H9 (cell line): ENCODE measurements around the gene PGBD5. TPM values are rescaled to one million over a fixed set of nuclear protein-coding genes. Genes with fewer than 3 reads are reported as not detected.

Experiments
- DNase-seq: peaks from one replicate; pipeline ENCODE4 v3.0.0-alpha.2; 2017
- H2AFZ ChIP-seq: one replicate; pipeline ENCODE4 v1.6.1; 2013; ENCODE audit warnings: mild to moderate bottlenecking, low read length, control low read depth, moderate library complexity
- H2AK5ac ChIP-seq: 2 replicates; pipeline ENCODE4 v1.6.1; 2013; ENCODE audit warnings: low read length, control low read depth, mixed read lengths; ENCODE audit not compliant: insufficient read length
- H2BK120ac ChIP-seq: one replicate; pipeline ENCODE4 v1.6.1; 2013; ENCODE audit warnings: low read depth, mild to moderate bottlenecking, low read length, control low read depth, inconsistent platforms; ENCODE audit not compliant: poor library complexity, severe bottlenecking
- H2BK12ac ChIP-seq: 2 replicates; pipeline ENCODE4 v1.6.1; 2013; ENCODE audit warnings: low read length, control low read depth, mixed read lengths, low read depth; ENCODE audit not compliant: insufficient read length
- H2BK15ac ChIP-seq: 2 replicates; pipeline ENCODE4 v1.6.1; 2013; ENCODE audit warnings: low read depth, low read length, control low read depth
- H2BK20ac ChIP-seq: one replicate; pipeline ENCODE4 v1.6.1; 2013; ENCODE audit warnings: low read depth, mild to moderate bottlenecking, low read length, control low read depth, inconsistent platforms; ENCODE audit not compliant: poor library complexity, severe bottlenecking
- H2BK5ac ChIP-seq: 2 replicates; pipeline ENCODE4 v1.6.1; 2013; ENCODE audit warnings: low read length, control low read depth, mixed read lengths; ENCODE audit not compliant: insufficient read length
- H3K14ac ChIP-seq: 2 replicates; pipeline ENCODE4 v1.6.1; 2013; ENCODE audit warnings: low read length, control low read depth; ENCODE audit not compliant: insufficient read depth
- H3K18ac ChIP-seq: 2 replicates; pipeline ENCODE4 v1.6.1; 2013; ENCODE audit warnings: low read depth, mild to moderate bottlenecking, mixed read lengths, low read length, control low read depth; ENCODE audit not compliant: insufficient read length
- H3K23ac ChIP-seq: 2 replicates; pipeline ENCODE4 v1.6.1; 2013; ENCODE audit warnings: low read length, control low read depth, mixed read lengths, low read depth; ENCODE audit not compliant: insufficient read length
- H3K23me2 ChIP-seq: 2 replicates; pipeline ENCODE4 v1.6.1; 2013; ENCODE audit warnings: low read depth, mild to moderate bottlenecking, mixed read lengths, low read length, control low read depth; ENCODE audit not compliant: insufficient read length, poor library complexity, severe bottlenecking
- H3K27ac ChIP-seq: 2 replicates; pipeline ENCODE4 v1.5.1; 2013; ENCODE audit warnings: low read length, control low read depth, mixed read lengths, low read depth; ENCODE audit not compliant: insufficient read length
- H3K27me3 ChIP-seq: 2 replicates; pipeline ENCODE4 v1.6.1; 2013; ENCODE audit warnings: low read length, control low read depth, inconsistent platforms; ENCODE audit not compliant: insufficient read depth
- H3K4ac ChIP-seq: 2 replicates; pipeline ENCODE4 v1.6.1; 2013; ENCODE audit warnings: low read depth, mild to moderate bottlenecking, control low read depth, inconsistent platforms, low read length, moderate library complexity
- H3K4me1 ChIP-seq: 2 replicates; pipeline ENCODE4 v1.6.1; 2013; ENCODE audit warnings: low read length, control low read depth, inconsistent platforms; ENCODE audit not compliant: insufficient read depth
- H3K4me2 ChIP-seq: 2 replicates; pipeline ENCODE4 v1.6.1; 2013; ENCODE audit warnings: low read length, control low read depth, mixed read lengths; ENCODE audit not compliant: insufficient read length, insufficient read depth
- H3K56ac ChIP-seq: 2 replicates; pipeline ENCODE4 v1.6.1; 2013; ENCODE audit warnings: low read depth, mild to moderate bottlenecking, mixed read lengths, low read length, control low read depth; ENCODE audit not compliant: insufficient read length
- H3K79me1 ChIP-seq: 2 replicates; pipeline ENCODE4 v1.6.1; 2013; ENCODE audit warnings: low read depth, mild to moderate bottlenecking, moderate library complexity, low read length, control low read depth, inconsistent platforms; ENCODE audit not compliant: insufficient read depth, poor library complexity, severe bottlenecking
- H3K79me2 ChIP-seq: 2 replicates; pipeline ENCODE4 v1.6.1; 2013; ENCODE audit warnings: low read length, control low read depth, inconsistent platforms; ENCODE audit not compliant: insufficient read depth
- H3K9ac ChIP-seq: 2 replicates; pipeline ENCODE4 v1.6.1; 2013; ENCODE audit warnings: low read length, control low read depth, mixed read lengths; ENCODE audit not compliant: insufficient read length; ENCODE audit errors: extremely low read depth
- H3K9me3 ChIP-seq: one replicate; pipeline ENCODE4 v1.6.1; 2013; ENCODE audit warnings: low read depth, low read length, inconsistent platforms; ENCODE audit not compliant: control insufficient read depth
- H3T11ph ChIP-seq: one replicate; pipeline ENCODE4 v1.6.1; 2013; ENCODE audit warnings: mild to moderate bottlenecking, low read length, control low read depth, inconsistent platforms
- H4K20me1 ChIP-seq: one replicate; pipeline ENCODE4 v1.6.1; 2013; ENCODE audit not compliant: control insufficient read depth, insufficient read length, insufficient read depth
- H4K5ac ChIP-seq: 2 replicates; pipeline ENCODE4 v1.6.1; 2013; ENCODE audit warnings: low read depth, mild to moderate bottlenecking, mixed read lengths, low read length, control low read depth; ENCODE audit not compliant: insufficient read length
- H4K8ac ChIP-seq: replicated peaks from 2 replicates; pipeline ENCODE4 v1.6.1; 2013; ENCODE audit warnings: low read length, control low read depth, mixed read lengths, low read depth; ENCODE audit not compliant: insufficient read length
- H4K91ac ChIP-seq: 2 replicates; pipeline ENCODE4 v1.6.1; 2013; ENCODE audit warnings: low read depth, mild to moderate bottlenecking, moderate library complexity, mixed read lengths, low read length, control low read depth; ENCODE audit not compliant: insufficient read length
- H3K27ac Mint-ChIP-seq, 3 experiments: 2 replicates in 2 of 3; 3 replicates in 1 of 3; pipeline ENCODE4 v1.8.0; 2020 to 2021; ENCODE audit warnings: mixed read lengths in 3 of 3, mild to moderate bottlenecking in 1 of 3, moderate library complexity in 1 of 3
- H3K27me3 Mint-ChIP-seq: 2 replicates; pipeline ENCODE4 v1.8.0; 2021; ENCODE audit warnings: low read depth, mild to moderate bottlenecking, moderate library complexity, mixed read lengths
- H3K36me3 Mint-ChIP-seq, 3 experiments: 2 replicates in 2 of 3; 3 replicates in 1 of 3; pipeline ENCODE4 v1.8.0; 2020 to 2021; ENCODE audit warnings: low read depth in 3 of 3, mixed read lengths in 3 of 3; ENCODE audit not compliant: insufficient read depth in 1 of 3
- H3K4me1 Mint-ChIP-seq, 2 experiments: 2 replicates each; pipeline ENCODE4 v1.8.0; 2020; ENCODE audit warnings: mixed read lengths in 2 of 2
- H3K4me3 Mint-ChIP-seq, 2 experiments: 2 replicates in 1 of 2; 3 replicates in 1 of 2; pipeline ENCODE4 v1.8.0; 2020 to 2021; ENCODE audit warnings: mild to moderate bottlenecking in 2 of 2, mixed read lengths in 2 of 2, moderate library complexity in 1 of 2
- H3K9me3 Mint-ChIP-seq, 2 experiments: 2 replicates in 1 of 2; 3 replicates in 1 of 2; pipeline ENCODE4 v1.8.0; 2020; ENCODE audit warnings: mild to moderate bottlenecking in 2 of 2, mixed read lengths in 2 of 2, moderate library complexity in 1 of 2
- WGBS: extraction: QIAGEN DNeasy Blood & Tissue Kit; methylation state at CpG from one replicate; pipeline ENCODE4 v1.1.7; 2013; ENCODE audit warnings: missing lambda C conversion rate, low lambda C conversion rate, mixed read lengths; ENCODE audit not compliant: insufficient read length; ENCODE audit errors: extremely low coverage; 5-methylcytosine and 5-hydroxymethylcytosine counted together
- total RNA-seq: library from RNA; stranded (reverse); gene quantifications from 2 replicates; pipeline ENCODE4 v1.2.1, GENCODE V29; 2021
- TF ChIP-seq, protein P1 (sequence below): fragments of 200-600 bp; sonication (generic); conservative IDR thresholded peaks from 3 replicates; pipeline ENCODE4 v1.8.0; 2021; ENCODE audit warnings: antibody characterized with exemption, mild to moderate bottlenecking

The PGBD5 gene
- total RNA-seq, 1 experiment from 2014 or later = 19.1 TPM

DNA sequence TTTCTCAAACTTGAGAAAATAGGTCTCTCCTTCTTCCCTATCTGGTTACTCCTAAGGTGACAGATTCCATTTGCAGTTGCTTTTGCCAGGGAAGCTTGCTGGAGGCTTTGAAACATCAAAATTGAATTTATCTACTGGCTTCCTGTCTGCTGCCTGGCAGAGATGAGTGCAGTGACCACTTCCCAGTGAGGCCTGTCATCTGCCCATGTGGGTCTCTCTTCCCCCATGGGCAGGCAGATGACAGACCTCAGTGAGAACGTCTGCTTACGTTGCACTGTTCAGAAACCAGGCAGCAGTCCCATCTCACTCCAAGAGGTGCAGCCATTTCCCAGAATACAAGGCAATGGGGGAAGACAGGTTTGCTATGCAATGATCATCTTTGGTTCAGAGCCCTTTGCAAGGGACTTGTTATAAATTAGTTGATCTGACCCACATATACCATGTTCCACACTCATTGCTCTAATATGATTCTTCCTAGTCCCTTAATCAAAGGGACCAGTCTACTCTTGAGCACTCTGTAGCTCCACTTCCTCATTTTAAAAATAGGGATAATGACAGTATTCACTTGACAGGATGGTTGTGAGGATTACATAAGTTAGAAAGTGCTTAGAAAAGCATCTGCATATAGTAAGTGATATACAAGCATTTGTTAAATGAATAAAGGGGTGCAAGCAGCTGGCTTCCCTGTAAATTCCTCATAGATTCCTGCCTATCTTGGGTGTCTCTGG lies 10.6 kb downstream of the PGBD5 start:
- Histone ChIP-seq H2BK15ac (no peak overlapping the region), H3K27me3 (no peaks in the 10 kb centered on the region; the same call in 1 of the 2 replicates), H3K4ac (no peak overlapping the region), H3K79me2 (peaks cover 7% of the 10 kb centered on the region), H2AK5ac (no peak overlapping the region), H2BK120ac (no peak overlapping the region), H3K9ac (no peak overlapping the region), H3K14ac (no peak overlapping the region), H3K4me1 (peaks cover 3% of the 10 kb centered on the region; the same call in 1 of the 2 replicates), H4K5ac (no peak overlapping the region), H3K23ac (no peak overlapping the region), H3K56ac (no peak overlapping the region), H3T11ph (no peak overlapping the region), H2BK12ac (no peak overlapping the region), H3K4me2 (no peak overlapping the region), H4K20me1 (no peaks in the 10 kb centered on the region), H2BK20ac (no peak overlapping the region), H3K18ac (no peak overlapping the region), H4K8ac (no peak overlapping the region), H3K9me3 (no peaks in the 10 kb centered on the region), H3K27ac (no peak overlapping the region), H2AFZ (no peak overlapping the region), H4K91ac (no peak overlapping the region), H3K79me1 (peaks cover 2% of the 10 kb centered on the region), H3K23me2 (no peaks in the 10 kb centered on the region), H2BK5ac (no peak overlapping the region)
- H3K27ac Mint-ChIP-seq = no peak overlapping the region; a peak in 1 of 7 replicates
- peaks cover 8 to 13% (median 11%) of the 10 kb centered on the region in 3 experiments for H3K36me3 Mint-ChIP-seq
- DNase-seq = no peak
- H3K27me3 Mint-ChIP-seq = no peaks in the 10 kb centered on the region
- TF ChIP-seq, protein P1, sequence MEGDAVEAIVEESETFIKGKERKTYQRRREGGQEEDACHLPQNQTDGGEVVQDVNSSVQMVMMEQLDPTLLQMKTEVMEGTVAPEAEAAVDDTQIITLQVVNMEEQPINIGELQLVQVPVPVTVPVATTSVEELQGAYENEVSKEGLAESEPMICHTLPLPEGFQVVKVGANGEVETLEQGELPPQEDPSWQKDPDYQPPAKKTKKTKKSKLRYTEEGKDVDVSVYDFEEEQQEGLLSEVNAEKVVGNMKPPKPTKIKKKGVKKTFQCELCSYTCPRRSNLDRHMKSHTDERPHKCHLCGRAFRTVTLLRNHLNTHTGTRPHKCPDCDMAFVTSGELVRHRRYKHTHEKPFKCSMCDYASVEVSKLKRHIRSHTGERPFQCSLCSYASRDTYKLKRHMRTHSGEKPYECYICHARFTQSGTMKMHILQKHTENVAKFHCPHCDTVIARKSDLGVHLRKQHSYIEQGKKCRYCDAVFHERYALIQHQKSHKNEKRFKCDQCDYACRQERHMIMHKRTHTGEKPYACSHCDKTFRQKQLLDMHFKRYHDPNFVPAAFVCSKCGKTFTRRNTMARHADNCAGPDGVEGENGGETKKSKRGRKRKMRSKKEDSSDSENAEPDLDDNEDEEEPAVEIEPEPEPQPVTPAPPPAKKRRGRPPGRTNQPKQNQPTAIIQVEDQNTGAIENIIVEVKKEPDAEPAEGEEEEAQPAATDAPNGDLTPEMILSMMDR = no peak
- H3K4me1 Mint-ChIP-seq = peaks cover 17 to 18% of the 10 kb centered on the region in 2 experiments
- H3K9me3 Mint-ChIP-seq = peaks cover 7 to 8% of the 10 kb centered on the region in 2 experiments
- no CpG with 5 or more reads among the region's 2 CpGs for WGBS
- H3K4me3 Mint-ChIP-seq = no peak overlapping the region
